Measurements from ENCODE around the gene SUPT4H1. TPM values are rescaled to one million over a fixed set of nuclear protein-coding genes. Genes with fewer than 3 reads are reported as not detected.

Gene SUPT4H1
- polyA plus RNA-seq, 1 donor: 70.8 TPM

DNA sequence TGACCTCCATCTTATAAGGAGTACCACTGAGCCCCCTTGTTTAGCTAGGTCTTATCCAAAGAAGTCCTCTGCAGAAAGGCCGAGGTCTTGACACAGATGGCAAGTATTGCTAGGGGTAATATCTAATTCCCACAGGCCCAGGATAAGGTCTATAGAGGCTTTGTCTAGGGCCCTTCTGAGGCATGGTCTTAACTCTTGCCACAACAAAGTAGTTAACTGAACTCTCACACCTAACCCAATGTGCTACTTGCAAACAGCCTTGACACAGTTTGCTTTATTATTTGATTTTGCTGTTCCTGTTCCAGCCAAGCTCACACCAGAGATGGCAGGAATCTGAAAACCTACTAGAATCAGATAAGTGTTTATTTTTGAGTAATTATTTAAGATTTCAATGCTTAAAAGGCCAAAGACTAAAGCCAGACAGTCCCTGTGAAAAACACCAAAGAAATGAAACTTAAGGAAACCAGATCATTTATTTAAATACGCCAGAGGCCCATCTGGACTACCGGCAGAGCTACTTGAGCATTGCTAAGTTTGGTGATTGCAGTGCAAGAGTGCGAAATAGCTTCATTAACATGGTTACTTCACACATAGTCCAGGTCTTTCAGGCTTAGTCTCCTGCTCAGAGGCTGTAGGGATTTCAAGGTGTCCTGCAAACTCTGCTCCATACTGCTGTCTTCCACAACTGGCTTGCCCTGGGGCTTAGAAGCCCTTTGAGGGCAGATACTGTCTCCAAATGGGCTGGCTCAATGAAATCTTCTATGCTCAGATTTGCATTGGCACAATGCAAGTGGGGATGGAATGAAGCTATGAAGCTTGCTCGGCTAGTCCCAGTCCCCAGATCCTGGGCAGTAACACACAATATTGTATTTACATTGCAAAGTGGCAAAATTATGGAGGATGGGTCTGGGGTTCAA, 28.5 kb upstream of the SUPT4H1 start:
- DNase-seq: no peak

DNA sequence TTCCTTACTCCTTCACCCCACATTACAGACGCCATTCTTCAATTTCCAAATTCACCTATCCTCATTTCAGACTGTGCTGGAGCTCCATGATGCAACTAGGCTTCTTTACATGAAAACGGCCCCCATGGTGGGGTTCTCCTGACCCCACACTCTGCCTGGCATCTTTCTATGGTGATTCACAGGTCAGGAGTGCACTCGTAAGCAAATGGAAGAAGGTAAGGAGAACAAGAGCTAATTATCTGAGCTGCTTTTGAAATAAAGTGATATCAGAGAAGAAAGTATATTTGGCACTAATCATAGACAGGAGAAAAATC, 27.5 kb upstream of the SUPT4H1 start:
- no peak for DNase-seq

DNA sequence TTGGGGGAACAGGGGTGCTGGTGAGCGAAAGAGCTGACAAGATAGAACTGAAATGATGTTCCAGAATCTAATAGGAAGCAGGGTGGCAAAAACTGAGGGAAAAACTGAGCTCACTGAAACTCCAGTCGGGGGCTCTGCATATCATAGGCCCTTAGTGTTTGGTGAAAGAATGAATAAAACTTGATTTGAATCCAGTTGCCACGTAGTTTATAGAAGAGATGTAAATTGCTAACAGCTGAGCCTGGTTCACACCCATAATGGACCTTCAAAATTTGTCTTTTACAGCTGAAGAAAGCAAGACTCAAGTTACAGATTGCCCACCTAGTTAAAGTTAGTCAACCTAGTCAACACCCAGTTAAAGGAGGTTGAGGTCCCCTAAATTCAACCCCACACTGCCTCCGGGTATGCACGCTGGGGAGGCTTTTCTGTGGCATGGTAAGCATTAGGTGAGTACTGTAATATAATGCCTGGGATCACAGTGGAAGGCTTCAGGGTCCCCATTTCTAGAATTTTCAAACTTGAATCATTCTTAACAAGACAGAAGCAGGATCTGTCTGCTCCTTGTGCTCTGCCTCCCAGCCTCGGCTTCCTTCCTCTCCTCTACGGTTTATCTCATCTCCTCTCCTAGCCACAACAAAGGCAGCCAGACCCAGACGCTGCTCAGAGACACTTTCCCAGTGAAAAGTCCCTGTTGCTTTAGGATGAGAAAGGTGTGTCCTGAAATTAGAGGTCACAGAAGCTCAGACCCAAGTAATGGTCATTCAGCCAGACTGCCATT, 26.9 kb upstream of the SUPT4H1 start:
- no peak for DNase-seq

DNA sequence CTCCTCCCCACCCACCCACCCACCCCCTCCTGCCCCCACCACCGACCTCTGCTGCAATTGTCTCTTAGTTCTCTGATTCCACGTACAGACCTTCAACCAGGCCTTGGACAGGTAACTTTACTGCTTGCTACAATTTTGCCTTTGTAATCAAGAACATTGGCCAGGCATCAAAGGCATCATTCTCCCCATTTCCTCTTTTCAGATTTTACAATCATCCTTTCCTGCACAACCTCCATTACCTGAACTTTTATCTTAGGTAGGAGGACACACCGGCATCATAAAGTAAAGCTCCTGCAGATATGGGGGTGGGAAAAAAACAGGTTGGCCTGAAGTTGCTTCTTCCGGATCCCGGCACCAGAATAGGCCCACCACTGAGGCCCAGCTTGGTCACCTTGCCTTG, 25.7 kb upstream of the SUPT4H1 start:
- no peak for DNase-seq

DNA sequence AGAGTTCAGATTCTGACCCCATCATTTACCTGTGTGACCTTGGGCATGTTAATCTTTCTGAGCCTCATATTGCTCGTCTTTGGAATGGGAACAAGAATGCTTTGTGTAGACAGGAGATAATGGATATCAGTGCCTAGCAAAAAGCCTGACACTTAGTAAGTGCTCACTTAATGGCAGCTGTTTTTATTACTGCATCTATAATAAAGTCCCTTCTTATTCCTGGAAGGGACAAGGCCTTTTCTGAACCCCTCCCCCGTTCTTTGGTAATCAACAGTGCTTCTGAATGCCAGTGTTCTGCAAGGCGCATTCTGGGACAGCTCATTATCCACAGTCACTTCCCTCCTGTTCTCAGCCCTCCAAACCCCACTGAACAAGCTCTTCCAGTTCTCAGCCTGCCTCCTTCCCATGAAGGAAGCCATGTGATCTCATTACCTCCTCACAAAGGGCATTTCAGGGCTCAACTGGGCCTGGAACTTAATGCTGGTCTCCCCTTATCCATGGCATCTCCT, 25.1 kb upstream of the SUPT4H1 start:
- no peak for DNase-seq

GRCh38 chr17:58376472-58377000, 24.5 kb upstream of the SUPT4H1 start:
- DNase-seq: no peak

DNA sequence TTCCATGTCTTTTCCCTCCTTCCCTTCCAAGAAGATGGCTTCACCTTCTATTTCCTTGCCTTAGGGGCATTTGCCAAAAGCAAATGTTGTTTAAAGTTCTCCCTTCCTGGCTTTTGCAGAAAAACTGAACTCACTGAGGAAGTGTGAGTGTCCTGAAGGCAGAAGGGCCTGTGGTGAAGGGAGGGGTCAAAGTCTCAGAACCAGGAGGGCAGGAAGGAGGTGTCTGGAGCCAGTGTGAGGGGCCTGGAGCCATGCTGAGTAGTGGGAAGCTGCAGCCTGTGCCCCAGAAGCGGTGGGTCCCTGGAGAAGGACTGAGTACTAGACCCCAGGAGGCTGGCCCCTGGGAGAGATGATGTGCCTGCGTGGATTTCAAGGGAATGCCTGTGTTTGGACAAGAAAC, 23.8 kb upstream of the SUPT4H1 start:
- no peak for DNase-seq

DNA sequence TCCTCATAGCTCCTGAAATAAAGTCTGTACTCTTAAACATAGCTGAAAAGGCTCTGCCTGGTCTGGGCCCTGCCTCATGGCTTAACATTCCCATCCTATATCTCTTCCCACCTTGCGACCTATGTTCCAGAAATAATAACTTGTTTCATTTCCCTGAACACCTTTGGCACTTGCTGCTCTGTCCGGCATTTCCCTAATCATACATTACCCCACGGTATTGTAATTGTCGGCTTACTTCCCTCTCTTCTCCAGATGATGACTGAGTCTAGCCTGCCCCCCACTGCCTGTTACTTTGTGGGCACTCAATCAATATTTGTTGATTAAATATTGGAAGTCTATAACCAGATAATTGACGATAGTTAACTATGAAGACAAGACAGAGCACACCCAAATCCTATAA, 23.3 kb upstream of the SUPT4H1 start:
- no peak for DNase-seq

- DNase-seq: no peak
Measured at GRCh38 chr17:58373923-58374322, 21.9 kb upstream of the SUPT4H1 start.

GRCh38 chr17:58373003-58373402, 21.0 kb upstream of the SUPT4H1 start:
- DNase-seq: no peak

GRCh38 chr17:58371300-58371950, 19.4 kb upstream of the SUPT4H1 start:
- no peak for DNase-seq

DNA sequence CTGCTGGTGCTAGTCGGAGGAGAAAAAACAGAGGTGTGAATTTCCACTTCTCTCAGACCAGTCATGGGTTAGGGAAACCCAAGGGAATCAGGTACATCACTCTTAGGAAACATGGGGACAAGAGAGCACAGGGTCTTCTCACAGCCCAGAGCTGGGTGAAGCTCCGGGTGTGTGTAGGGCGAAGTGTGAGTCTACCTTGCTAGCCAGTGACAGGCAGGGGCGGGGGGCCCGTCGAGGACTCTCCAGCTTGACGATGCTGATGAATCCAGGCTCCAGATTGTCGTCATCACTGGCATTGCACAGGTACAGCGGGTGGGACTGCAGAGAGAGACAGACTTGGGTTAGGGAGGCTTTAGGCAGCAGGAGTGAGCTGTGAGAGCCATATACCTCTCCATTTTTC, 18.7 kb upstream of the SUPT4H1 start:
- DNase-seq: no peak

DNA sequence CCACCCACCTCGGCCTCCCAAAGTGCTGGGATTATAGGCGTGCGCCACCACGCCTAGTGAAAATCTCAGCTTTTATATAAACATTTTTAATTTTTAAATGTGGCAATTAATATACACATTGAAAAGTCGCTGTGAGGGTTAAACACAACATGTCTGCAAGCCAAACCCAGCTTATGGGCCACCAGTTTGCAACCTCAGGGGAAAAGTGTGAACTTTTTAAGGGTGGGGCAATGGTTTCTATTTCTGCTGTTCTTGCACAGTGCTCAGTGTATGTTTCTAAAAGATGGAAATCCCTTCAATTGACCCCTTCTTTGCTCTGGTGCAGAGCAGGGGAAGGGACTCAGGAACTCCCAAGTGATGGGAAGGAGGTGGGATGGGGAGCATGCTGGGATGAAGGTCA, 18.3 kb upstream of the SUPT4H1 start:
- no peak for DNase-seq

DNA sequence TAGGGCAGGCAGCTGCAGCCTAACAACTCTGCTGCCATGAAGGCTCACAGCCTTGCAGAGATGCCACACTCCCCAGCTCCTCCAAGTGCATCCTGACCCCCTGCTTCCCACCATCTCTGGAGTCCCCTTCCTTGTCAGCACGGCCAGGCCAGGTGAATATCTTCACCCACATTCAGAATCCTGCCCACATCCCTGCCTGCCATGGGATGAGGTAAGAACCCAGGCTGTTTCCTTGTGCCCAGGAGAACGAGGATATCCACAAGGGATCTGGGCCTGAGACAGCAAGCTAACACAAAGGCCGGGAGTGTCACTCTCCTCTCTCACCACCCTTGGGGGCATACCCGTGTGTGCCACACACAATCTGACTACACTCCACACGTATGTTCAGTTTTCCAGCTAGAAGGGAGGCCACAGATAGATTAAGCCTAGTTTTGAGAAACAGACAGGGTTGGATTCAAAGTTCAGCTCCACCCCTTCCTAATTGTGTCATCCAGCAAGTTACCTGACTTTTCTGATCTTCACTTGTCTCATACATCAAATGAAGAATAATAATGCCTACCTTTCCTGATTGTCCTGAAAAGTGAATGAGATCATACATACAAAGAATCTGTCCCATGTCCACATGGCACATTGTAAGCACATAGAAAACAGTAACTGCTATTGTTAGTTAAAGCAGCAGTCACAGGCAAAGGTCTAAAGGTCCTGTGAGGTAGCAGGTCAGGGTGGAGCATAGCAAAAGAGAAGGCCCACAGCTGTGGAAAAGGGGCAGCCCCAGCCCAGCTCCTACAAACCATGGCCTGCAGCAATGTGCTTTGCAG, 17.4 kb upstream of the SUPT4H1 start:
- no peak for DNase-seq

DNA sequence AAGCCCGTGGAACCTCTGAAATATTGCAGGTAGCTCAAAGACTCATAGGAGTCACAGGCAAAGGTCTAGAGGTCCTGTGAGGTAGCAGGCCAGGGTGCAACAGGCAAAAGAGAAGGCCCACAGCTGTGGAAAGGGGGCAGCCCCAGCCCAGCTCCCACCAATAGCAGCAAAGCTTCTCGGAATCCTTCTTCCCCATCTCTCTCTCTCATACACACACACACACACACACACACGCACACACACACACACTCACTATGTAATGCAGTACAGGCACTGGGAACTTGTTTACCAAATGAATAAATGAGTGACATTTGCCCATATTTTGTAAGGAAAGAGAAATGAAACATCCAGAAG, 16.8 kb upstream of the SUPT4H1 start:
- no peak for DNase-seq

DNA sequence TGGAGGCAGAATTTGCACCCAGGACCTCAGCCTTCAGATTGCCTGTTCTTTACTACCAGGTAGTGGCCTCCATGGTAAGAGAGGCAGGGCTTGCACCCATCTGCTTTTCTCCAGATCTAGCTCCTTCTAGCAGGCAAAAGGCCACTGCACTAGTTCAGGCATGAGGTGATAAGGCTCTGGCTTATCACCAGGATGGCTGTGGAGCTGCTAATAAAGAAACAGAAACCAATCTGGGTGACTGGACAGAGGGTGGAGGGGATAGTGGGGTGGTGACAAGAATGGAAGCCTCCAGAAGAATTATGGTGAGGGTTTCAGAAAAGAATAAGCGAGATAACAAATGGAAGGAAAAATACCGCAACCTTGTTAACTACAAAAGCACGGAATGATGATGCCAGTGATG, 15.5 kb upstream of the SUPT4H1 start:
- DNase-seq: no peak

GRCh38 chr17:58365980-58366595, 14.1 kb upstream of the SUPT4H1 start:
- no peak for DNase-seq

DNA sequence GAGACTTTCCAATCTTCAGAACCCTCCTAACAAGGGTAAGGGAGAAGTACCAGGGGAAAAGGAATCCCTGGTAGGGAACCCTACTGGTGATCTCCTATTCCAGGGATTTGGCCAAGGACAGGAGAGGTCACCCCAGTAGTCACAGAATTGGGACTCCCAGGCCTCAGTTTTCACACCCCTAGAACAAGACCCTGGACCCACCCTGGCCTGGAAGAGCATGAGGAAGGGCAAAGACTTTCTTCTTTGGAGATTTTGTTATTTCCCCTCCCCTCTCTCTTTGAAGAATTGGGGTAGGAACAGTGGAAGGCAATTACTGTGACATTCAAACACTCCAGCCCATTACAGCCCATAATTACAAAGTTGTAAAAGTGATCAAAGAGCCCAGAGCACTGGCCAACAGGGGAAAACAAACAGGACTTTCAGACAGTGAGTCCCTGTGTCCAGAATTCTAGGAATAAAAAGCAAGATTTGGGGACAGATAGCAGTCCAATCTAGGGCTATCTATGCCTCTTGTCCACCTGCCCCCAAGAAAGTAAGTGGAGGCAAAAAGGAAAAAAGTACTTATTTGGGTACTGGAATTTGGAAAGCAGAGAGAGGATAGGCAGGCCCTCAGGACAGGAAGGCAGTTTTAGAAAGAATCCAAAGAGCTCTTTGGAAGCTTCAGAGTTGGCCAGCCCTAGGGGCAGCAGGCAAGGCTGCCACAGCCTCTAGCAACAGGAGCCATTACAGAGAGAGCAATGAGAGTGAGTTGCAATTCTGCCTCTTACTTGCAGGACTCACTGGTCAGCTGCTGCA, 13.4 kb upstream of the SUPT4H1 start:
- no peak for DNase-seq

DNA sequence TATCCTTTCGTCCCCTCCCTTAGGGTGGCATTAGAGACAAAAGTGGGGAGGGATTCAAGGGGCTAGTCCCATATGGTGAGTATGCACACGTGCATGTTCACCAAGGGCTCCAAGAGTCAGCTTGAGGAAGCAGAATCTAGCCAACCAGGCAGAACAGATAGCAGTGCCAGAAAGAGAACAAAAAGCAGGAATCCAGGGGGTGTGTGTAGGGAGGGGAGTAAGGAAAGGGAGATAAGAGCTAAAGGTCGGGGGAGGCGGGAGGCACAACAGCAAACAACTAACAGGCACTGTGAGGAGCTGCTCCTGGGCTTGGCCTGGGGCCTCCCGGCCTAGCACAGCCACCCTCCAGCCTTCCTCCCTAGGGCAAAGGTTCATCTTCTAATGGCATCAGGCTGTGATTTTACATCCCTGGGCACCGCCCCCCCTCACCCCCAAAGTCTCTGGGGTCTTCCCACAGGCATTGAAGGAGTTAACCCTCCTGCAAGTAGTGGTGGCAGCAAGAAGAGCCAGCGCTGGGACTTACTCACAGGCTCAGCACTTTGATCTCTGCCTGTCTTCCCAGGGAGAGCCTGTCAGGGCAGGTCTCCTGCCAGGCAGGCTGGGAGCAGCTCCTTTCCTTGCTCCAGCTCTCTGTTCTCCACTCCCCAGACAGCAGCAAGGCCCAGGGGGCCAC, 12.4 kb upstream of the SUPT4H1 start:
- no peak for DNase-seq

DNA sequence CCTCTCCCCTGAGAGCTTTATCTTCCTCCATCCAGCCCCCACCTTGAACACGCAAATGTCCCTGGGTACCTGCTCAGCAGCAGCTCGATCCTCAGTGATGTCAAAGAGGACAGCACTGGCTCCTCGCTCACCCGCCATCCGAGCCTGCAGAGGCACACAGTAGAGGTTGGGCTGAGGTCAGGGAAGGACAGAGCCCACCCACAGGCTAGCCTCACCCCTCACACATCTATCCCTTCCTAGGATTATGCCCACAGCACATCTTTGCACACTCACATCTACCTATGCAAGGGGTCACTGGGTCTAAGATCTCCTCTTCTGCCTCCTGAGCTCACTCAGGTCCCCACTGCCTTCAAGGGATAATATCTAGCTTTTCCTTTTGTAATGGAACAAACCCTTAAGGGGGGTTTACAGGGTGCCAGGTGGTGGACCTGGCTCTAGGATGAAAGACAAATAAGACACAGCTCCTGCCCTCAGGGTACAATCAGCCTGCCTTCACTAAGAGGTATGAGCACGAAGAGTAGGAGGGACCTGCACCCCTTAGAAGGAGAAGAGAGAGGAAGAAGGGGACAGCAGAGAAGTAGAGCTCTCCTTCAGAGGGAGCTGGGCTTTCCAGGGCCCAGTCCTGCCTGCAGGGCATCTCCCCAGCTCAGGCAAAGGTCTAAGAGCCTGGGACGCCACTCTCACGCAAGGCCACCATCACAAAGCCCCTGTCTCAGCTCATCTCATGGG, 11.6 kb upstream of the SUPT4H1 start:
- DNase-seq: no peak
